Hepatocyte (in vitro differentiated cells): Measurements from ENCODE around the gene SMARCD2.
"Not testable (repeated sequence)": the region's sequence is repeated elsewhere in the genome, so short reads cannot be mapped to it uniquely, and the experiment has no call there.

ENCODE experiments used
- CTCF ChIP-seq: fragments of 200-600 bp; sonication (generic); IDR thresholded peaks from 2 replicates; pipeline ENCODE4 v1.5.1; 2016; ENCODE audit warnings: antibody characterized with exemption, mild to moderate bottlenecking; ENCODE audit not compliant: poor library complexity
- EZH2 ChIP-seq: fragments of 200-600 bp; sonication (generic); IDR thresholded peaks from 2 replicates; pipeline ENCODE4 v1.6.1; 2016; ENCODE audit warnings: antibody characterized with exemption, mild to moderate bottlenecking, borderline replicate concordance
- EZH2phosphoT487 ChIP-seq: fragments of 200-600 bp; sonication (generic); IDR thresholded peaks from one replicate; pipeline ENCODE4 v1.6.1; 2018; ENCODE audit warnings: antibody characterized with exemption, mild to moderate bottlenecking, low read depth, moderate library complexity; ENCODE audit not compliant: unreplicated experiment, severe bottlenecking

DNA sequence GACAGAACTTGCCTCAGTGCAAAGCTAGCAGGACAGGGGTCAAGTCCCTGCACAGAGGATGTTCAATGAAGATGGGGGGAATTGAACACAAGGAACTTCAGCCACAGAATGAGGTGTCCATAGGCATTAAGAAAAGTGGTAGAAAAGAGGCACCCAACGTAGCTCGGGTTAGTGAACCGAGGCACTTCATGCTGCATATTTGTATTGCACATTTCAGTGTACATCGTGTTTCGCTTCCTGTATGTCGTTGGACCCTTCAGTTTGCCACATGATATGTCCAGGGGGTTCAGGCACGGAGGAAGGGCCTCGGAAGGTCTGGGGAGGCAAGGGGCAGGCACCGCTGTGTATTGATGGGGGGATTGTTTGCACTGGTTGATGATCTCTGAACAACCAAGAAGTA is 35.9 kb upstream of the SMARCD2 start:
- not testable (repeated sequence) for TF ChIP-seq CTCF, EZH2, EZH2phosphoT487
